ENCODE data around the gene SEZ6L.

Gene SEZ6L

DNA sequence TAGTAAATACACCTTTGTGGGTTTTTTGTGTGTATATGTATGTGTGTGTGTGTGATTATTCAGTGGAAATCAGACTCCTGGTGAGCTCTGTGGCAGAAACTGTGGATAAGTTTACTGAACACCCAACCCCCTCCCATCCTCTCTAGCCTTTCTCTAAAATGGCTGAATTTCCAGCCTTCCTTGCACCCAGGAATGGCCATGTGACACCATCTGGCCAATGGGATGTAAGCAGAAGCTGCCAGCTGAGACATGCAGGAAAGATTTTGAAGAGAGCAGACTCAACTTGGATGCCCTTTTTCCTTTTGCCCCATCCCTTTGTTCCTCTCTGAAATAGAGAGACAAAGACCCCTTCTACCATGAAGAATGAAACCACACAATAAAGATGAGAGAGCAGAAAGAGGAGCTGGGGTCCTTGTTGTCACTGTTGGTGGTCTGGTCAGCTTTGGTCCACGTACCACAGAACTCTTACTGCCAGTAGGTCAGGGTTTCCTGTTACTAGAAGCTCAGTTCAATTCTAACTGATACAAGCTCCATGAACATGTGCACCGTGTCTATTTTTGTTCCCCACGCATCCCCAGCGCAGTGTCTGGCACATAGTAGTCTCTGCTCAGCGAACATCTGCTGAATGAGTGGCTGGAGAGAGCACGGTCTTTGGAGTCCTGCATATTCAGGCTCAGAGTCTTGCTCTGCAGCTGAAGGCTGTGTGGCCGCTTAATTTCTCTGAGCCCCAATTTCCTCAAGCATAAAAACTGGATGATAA is 57.5 kb downstream of the SEZ6L start:
- H3K4me3 ChIP-seq (ENCODE audit: low read depth, low read length) = no peak overlapping the region
- no peak for DNase-seq (ENCODE audit: low read depth, low spot score)
- ChIA-PET CTCF (interaction anchor here (1.9 kb wide), 1 partner anchor 54 kb away, joined by 6 read pairs; no protein-coding TSS in a partner anchor), POLR2A (no interaction called here)
- TF ChIP-seq CTCF (IDR thresholded peaks at IDR 0.05; ENCODE audit: insufficient read depth, low read length, missing control alignments) = no peak

GRCh38 chr22:26229910-26230309 is 60.6 kb downstream of the SEZ6L start:
- ChIA-PET POLR2A (no interaction called here), CTCF (no interaction called here)
- H3K4me3 ChIP-seq (ENCODE audit: low read depth, low read length) = no peak overlapping the region
- DNase-seq (ENCODE audit: low read depth, low spot score) = no peak
- TF ChIP-seq CTCF (IDR thresholded peaks at IDR 0.05; ENCODE audit: insufficient read depth, low read length, missing control alignments) = no peak

DNA sequence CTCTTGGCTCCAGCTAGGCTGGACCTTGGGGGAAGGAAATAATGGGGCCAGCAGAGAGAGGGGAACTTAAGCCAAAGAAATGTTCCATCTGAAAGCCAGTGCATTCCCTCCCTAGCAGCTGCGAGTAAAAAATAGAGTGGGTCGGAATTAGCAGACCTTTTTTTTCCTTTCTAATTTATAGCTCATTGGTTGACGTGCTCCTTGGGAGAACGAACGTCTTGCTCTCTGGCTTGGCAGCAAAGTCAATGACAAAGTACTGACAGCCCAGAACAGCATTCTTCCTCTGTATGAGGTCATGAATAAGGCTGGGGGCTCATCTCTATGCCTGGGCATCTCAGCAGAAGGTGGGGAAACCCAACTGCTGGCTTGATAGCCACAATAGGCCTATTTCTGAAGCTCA is 65.0 kb downstream of the SEZ6L start:
- no peak overlapping the region for H3K4me3 ChIP-seq (ENCODE audit: low read depth, low read length)
- no peak for TF ChIP-seq CTCF (IDR thresholded peaks at IDR 0.05; ENCODE audit: insufficient read depth, low read length, missing control alignments)
- CTCF ChIA-PET = no interaction called here
- no peak for DNase-seq (ENCODE audit: low read depth, low spot score)
- POLR2A ChIA-PET = no interaction called here

DNA sequence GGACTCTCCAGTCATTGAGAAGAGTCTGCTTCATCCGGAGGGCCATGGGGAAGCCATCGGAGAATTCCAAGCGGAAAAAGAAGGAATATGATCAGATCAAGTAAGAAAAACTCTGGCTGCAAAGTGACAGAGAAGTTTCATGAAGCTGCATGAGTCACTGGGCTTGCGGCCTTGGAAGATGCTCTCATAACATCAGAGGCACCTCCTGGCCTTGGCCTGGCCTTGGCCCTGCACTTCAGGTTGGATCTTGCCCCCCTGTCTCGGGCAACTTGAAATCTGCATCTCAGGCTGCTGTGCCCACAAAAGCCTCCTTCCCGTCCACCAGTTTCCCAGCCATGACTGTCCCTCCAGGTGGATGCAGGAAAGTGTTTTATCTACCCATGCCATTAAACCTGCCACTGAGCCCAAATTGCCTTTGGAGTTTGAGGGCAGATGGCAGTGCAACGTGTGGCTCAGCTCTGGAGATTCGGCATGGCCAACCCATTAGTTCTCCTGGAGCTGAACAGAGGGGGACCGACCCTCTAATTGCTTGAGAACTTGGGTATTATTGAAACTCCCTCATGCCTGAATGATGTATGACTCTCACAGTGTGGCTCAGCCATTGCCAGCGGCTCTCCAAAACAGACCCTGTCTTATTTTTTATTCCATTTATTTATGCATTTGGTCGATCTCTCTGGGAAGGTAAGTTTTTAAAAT is 66.7 kb downstream of the SEZ6L start:
- POLR2A ChIA-PET = no interaction called here
- no peak for TF ChIP-seq CTCF (IDR thresholded peaks at IDR 0.05; ENCODE audit: insufficient read depth, low read length, missing control alignments)
- CTCF ChIA-PET = no interaction called here

GRCh38 chr22:26236991-26237390 is 67.7 kb downstream of the SEZ6L start:
- ChIA-PET CTCF (interaction anchor here (1.9 kb wide), 1 partner anchor 64 kb away, joined by 5 read pairs; no protein-coding TSS in a partner anchor), POLR2A (no interaction called here)
- no peak for TF ChIP-seq CTCF (IDR thresholded peaks at IDR 0.05; ENCODE audit: insufficient read depth, low read length, missing control alignments)
- no peak for DNase-seq (ENCODE audit: low read depth, low spot score)
- no peak overlapping the region for H3K4me3 ChIP-seq (ENCODE audit: low read depth, low read length)

More for the DNA sequence above, 66.7 kb downstream of the SEZ6L start:
- no peak for DNase-seq (ENCODE audit: low read depth, low spot score)
- H3K4me3 ChIP-seq (ENCODE audit: low read depth, low read length) = no peak overlapping the region

DNA sequence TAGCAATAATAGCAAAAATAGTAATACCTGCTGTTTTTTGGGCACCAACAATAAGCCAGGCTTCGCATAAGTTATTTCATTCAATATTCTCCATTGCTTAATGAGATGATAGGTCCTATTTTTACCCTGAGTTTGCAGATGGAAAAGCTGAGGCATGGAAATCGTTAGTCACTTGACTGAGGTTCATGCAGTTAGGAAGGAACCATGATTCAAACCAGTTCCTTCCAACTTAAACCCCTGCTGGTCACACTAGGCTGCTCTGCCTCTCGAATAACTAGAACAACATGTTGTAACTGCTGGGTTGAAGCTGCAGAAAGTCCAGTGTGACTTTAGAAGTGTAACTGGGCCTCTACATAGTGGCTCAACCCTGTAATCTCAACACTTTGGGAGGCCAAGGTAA is 69.3 kb downstream of the SEZ6L start:
- ChIA-PET POLR2A (no interaction called here), CTCF (interaction anchor here (0.8 to 1.9 kb wide), 2 partner anchors 66 kb away, joined by 3 to 5 read pairs; no protein-coding TSS in a partner anchor)
- H3K4me3 ChIP-seq (ENCODE audit: low read depth, low read length) = no peak overlapping the region
- no peak for DNase-seq (ENCODE audit: low read depth, low spot score)
- TF ChIP-seq CTCF (IDR thresholded peaks at IDR 0.05; ENCODE audit: insufficient read depth, low read length, missing control alignments) = no peak

All from AG04449 (cell line).